ENCODE measurements around the gene LZTS3. TPM values are rescaled to one million over a fixed set of nuclear protein-coding genes. Genes with fewer than 3 reads are reported as not detected.
"Not testable (repeated sequence)": the region's sequence is repeated elsewhere in the genome, so short reads cannot be mapped to it uniquely, and the experiment has no call there.

The LZTS3 gene
- polyA plus RNA-seq, 1 of the 3 experiments (the other 2 are of a cell fraction) = 11.9 TPM

DNA sequence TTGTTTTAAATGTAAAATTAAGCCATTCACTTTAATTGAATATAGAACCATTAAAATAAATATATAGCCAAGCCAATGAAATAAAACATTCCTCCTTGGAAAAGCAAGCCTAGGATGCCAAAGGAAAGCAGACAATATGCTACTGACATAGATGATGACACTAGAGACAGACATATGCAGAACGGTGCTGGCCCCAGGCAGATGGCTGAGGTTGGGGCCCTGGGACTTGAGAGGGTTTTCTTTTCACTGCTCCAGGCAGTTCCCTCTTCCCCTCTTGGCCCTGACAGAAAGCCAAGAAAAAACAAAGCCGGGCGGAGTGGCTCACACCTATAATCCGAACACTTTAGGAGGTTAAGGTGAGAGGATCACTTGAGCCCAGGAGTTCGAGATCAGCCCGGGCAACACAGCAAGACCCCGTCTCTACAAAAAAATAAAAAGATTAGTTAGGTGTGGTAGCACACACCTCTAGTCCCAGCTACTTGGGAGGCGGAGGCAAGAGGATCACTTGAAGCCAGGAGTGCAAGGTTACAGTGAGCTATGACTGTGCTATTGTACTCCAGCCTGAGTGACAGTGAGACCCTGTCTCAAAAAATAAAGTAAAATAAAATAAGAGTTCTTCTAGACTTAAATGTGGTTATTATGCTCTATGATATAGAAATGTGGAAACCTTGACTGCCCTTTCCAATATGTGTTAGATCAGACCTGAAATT lies 44.9 kb downstream of the LZTS3 start:
- WGBS (ENCODE audit: low lambda C conversion rate) = 91% methylated on average over 8 of the region's 8 CpGs
- POLR2A ChIA-PET = interaction anchor here (1.2 kb wide), 1 partner anchor 32 kb away, joined by 3 read pairs; the partner anchor contains the start of genes FASTKD5 and UBOX5

DNA sequence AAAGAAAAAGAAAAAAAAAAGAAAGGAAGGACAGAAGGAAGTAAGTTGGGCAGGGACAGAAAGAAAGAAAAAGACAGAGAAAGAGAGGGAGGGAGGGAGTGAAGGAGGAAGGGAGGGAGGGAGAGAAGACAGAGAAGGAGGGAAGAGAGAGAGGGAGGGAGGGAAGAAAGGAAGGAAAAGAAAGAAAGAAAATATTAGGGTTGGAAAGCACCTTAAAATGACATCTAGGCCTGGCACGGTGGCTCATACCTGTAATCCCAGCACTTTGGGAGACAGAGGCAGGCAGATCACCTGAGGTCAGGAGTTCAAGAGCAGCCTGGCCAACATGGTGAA lies 46.9 kb downstream of the LZTS3 start:
- DNase-seq = no peak
- Histone ChIP-seq H3K4me1 (ENCODE audit: control insufficient read depth in 1 of 2, insufficient read depth in 2 of 2, low read depth in 1 of 2, low read length in 1 of 2) (peaks cover 0 to 5% of the 10 kb centered on the region in 2 experiments; a peak in 1 of 4 replicates), H3K4me3 (ENCODE audit: low read depth in 2 of 2, low read length in 1 of 2) (no peak overlapping the region), H3K9ac (no peak overlapping the region), H4K20me1 (ENCODE audit: insufficient read depth) (no peaks in the 10 kb centered on the region; the same call in 1 of the 2 replicates), H3K9me2 (no peaks in the 10 kb centered on the region), H3K4me2 (no peak overlapping the region), H3F3A (replicated peaks; ENCODE audit: insufficient read depth) (peaks cover 4% of the 10 kb centered on the region), H3K9me3 (no peaks in the 10 kb centered on the region), H3K79me2 (ENCODE audit: insufficient read depth) (peaks cover 19% of the 10 kb centered on the region; the same call in 1 of the 2 replicates), H3K27ac (ENCODE audit: low read depth in 2 of 2, low read length in 1 of 2) (no peak overlapping the region), H3K36me3 (replicated peaks in 1 of 2; ENCODE audit: control insufficient read depth in 1 of 2, insufficient read depth in 2 of 2, low read length in 1 of 2) (peaks cover 8 to 15% of the 10 kb centered on the region in 2 experiments), H3K27me3 (ENCODE audit: insufficient read depth) (no peaks in the 10 kb centered on the region), H2AFZ (ENCODE audit: low read depth) (no peak overlapping the region)
- ChIA-PET CTCF (no interaction called here), POLR2A (no interaction called here)
- 87% methylated on average over 1 of the region's 1 CpG for WGBS (ENCODE audit: low lambda C conversion rate)
- no peak for TF ChIP-seq FOXJ3 (CRISPR knock-in tag; IDR thresholded peaks at IDR 0.05)
- TF ChIP-seq CHD2 (IDR thresholded peaks at IDR 0.05; ENCODE audit: low read length, partially characterized antibody) = no peak
- TF ChIP-seq TAF1 (IDR thresholded peaks at IDR 0.05; ENCODE audit: borderline replicate concordance, low read depth, low read length) = no peak

More for the DNA sequence above, 44.9 kb downstream of the LZTS3 start:
- DNase-seq = no peak
- no peak overlapping the region for H3K4me2 ChIP-seq
- H3K4me3 ChIP-seq (ENCODE audit: low read depth in 2 of 2, low read length in 1 of 2) = no peak overlapping the region
- no peaks in the 10 kb centered on the region; the same call in 1 of the 2 replicates for H4K20me1 ChIP-seq (ENCODE audit: insufficient read depth)
- no peak overlapping the region for H3K9ac ChIP-seq
- no peak overlapping the region for H2AFZ ChIP-seq (ENCODE audit: low read depth)
- CTCF ChIA-PET = interaction anchor here (1.4 to 1.5 kb wide), 2 partner anchors 13 to 16 kb away, joined by 3 to 12 read pairs; no protein-coding TSS in a partner anchor
- TF ChIP-seq RAD21 (IDR thresholded peaks at IDR 0.05; ENCODE audit: low read length) (no peak), FOXJ3 (CRISPR knock-in tag; IDR thresholded peaks at IDR 0.05) (no peak), CHD2 (IDR thresholded peaks at IDR 0.05; ENCODE audit: low read length, partially characterized antibody) (no peak), NFIC (IDR thresholded peaks at IDR 0.05; ENCODE audit: borderline replicate concordance) (no peak), ELF1 (IDR thresholded peaks at IDR 0.05) (no peak), FOSL2 (IDR thresholded peaks at IDR 0.05; ENCODE audit: borderline replicate concordance, low read depth) (no peak)
- TF ChIP-seq, protein P1, sequence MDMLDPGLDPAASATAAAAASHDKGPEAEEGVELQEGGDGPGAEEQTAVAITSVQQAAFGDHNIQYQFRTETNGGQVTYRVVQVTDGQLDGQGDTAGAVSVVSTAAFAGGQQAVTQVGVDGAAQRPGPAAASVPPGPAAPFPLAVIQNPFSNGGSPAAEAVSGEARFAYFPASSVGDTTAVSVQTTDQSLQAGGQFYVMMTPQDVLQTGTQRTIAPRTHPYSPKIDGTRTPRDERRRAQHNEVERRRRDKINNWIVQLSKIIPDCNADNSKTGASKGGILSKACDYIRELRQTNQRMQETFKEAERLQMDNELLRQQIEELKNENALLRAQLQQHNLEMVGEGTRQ (IDR thresholded peaks at IDR 0.05; ENCODE audit: borderline replicate concordance, low read depth, low read length) = no peak
- TF ChIP-seq, protein P2, sequence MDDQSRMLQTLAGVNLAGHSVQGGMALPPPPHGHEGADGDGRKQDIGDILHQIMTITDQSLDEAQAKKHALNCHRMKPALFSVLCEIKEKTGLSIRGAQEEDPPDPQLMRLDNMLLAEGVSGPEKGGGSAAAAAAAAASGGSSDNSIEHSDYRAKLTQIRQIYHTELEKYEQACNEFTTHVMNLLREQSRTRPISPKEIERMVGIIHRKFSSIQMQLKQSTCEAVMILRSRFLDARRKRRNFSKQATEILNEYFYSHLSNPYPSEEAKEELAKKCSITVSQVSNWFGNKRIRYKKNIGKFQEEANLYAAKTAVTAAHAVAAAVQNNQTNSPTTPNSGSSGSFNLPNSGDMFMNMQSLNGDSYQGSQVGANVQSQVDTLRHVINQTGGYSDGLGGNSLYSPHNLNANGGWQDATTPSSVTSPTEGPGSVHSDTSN (IDR thresholded peaks at IDR 0.05) = no peak
- TF ChIP-seq, protein P3, sequence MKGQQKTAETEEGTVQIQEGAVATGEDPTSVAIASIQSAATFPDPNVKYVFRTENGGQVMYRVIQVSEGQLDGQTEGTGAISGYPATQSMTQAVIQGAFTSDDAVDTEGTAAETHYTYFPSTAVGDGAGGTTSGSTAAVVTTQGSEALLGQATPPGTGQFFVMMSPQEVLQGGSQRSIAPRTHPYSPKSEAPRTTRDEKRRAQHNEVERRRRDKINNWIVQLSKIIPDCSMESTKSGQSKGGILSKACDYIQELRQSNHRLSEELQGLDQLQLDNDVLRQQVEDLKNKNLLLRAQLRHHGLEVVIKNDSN (IDR thresholded peaks at IDR 0.05; ENCODE audit: borderline replicate concordance, low read depth) = no peak
- TF ChIP-seq, protein P4, sequence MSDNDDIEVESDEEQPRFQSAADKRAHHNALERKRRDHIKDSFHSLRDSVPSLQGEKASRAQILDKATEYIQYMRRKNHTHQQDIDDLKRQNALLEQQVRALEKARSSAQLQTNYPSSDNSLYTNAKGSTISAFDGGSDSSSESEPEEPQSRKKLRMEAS (IDR thresholded peaks at IDR 0.05; ENCODE audit: low read depth) = no peak
- peaks cover 0 to 5% of the 10 kb centered on the region in 2 experiments; a peak in 1 of 4 replicates for H3K4me1 ChIP-seq (ENCODE audit: control insufficient read depth in 1 of 2, insufficient read depth in 2 of 2, low read depth in 1 of 2, low read length in 1 of 2)
- H3K36me3 ChIP-seq (replicated peaks in 1 of 2; ENCODE audit: control insufficient read depth in 1 of 2, insufficient read depth in 2 of 2, low read length in 1 of 2) = no peaks in the 10 kb centered on the region
- H3K9me3 ChIP-seq = no peaks in the 10 kb centered on the region
- peaks cover 36% of the 10 kb centered on the region for H3K79me2 ChIP-seq (ENCODE audit: insufficient read depth)
- no peaks in the 10 kb centered on the region for H3K9me2 ChIP-seq
- no peaks in the 10 kb centered on the region for H3K27me3 ChIP-seq (ENCODE audit: insufficient read depth)
- H3K27ac ChIP-seq (ENCODE audit: low read depth in 2 of 2, low read length in 1 of 2) = no peak overlapping the region
- H3F3A ChIP-seq (replicated peaks; ENCODE audit: insufficient read depth) = peaks cover 1% of the 10 kb centered on the region

DNA sequence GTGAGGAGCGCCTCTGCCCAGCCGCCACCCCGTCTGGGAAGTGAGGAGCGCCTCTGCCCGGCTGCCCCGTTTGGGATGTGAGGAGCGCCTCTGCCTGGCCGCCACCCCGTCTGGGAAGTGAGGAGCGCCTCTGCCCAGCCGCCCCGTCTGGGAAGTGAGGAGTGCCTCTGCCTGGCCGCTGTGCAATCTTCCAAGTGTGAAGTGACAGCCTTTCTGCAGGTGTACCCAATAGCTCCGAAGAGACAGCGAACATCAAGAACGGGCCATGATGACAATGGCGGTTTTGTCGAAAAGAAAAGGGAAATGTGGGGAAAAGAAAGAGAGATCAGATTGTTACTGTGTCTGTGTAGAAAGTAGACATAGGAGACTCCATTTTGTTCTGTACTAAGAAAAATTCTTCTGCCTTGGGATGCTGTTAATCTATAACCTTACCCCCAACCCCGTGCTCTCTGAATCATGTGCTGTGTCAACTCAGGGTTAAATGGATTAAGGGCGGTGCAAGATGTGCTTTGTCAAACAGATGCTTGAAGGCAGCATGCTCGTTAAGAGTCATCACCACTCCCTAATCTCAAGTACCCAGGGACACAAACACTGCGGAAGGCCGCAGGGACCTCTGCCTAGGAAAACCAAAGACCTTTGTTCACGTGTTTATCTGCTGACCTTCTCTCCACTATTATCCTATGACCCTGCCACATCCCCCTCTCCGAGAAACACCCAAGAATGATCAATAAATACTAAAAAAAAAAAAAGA lies 47.4 kb downstream of the LZTS3 start:
- H3K79me2 ChIP-seq (ENCODE audit: insufficient read depth) = peaks cover 15% of the 10 kb centered on the region; the same call in 1 of the 2 replicates
- H3K9me3 ChIP-seq; H3F3A ChIP-seq (replicated peaks; ENCODE audit: insufficient read depth); H3K4me2 ChIP-seq; CTCF ChIA-PET; POLR2A ChIA-PET; H4K20me1 ChIP-seq (ENCODE audit: insufficient read depth); H3K9me2 ChIP-seq; DNase-seq; H3K27ac ChIP-seq (ENCODE audit: low read depth in 2 of 2, low read length in 1 of 2); H2AFZ ChIP-seq (ENCODE audit: low read depth); H3K27me3 ChIP-seq (ENCODE audit: insufficient read depth); H3K4me1 ChIP-seq (ENCODE audit: control insufficient read depth in 1 of 2, insufficient read depth in 2 of 2, low read depth in 1 of 2, low read length in 1 of 2); H3K4me3 ChIP-seq (ENCODE audit: low read depth in 2 of 2, low read length in 1 of 2); H3K9ac ChIP-seq: not testable (repeated sequence)
- H3K36me3 ChIP-seq (replicated peaks in 1 of 2; ENCODE audit: control insufficient read depth in 1 of 2, insufficient read depth in 2 of 2, low read length in 1 of 2) = peaks cover 8 to 20% of the 10 kb centered on the region in 2 experiments
- 78% methylated on average over 19 of the region's 25 CpGs for WGBS (ENCODE audit: low lambda C conversion rate)

All from SK-N-SH (cell line).